Endothelial cell (in vitro differentiated cells): ENCODE measurements around the gene DSG1. TPM values are rescaled to one million over a fixed set of nuclear protein-coding genes. Genes with fewer than 3 reads are reported as not detected.

ENCODE experiments used
- DNase-seq: peaks from one replicate; pipeline ENCODE4 v3.0.0; 2021; ENCODE audit warnings: low spot score
- H3K27ac Mint-ChIP-seq: one replicate; pipeline ENCODE4 v1.8.0; 2021; ENCODE audit warnings: mixed read lengths, inconsistent platforms; ENCODE audit not compliant: unreplicated experiment
- H3K27me3 Mint-ChIP-seq: one replicate; pipeline ENCODE4 v1.8.0; 2021; ENCODE audit warnings: mild to moderate bottlenecking, moderate library complexity, mixed read lengths, inconsistent platforms; ENCODE audit not compliant: unreplicated experiment
- H3K36me3 Mint-ChIP-seq: one replicate; pipeline ENCODE4 v1.8.0; 2021; ENCODE audit warnings: mild to moderate bottlenecking, low read depth, mixed read lengths, inconsistent platforms; ENCODE audit not compliant: unreplicated experiment
- H3K4me1 Mint-ChIP-seq: one replicate; pipeline ENCODE4 v1.8.0; 2021; ENCODE audit warnings: mild to moderate bottlenecking, mixed read lengths, inconsistent platforms; ENCODE audit not compliant: unreplicated experiment
- H3K4me3 Mint-ChIP-seq: one replicate; pipeline ENCODE4 v1.8.0; 2021; ENCODE audit warnings: mild to moderate bottlenecking, mixed read lengths, inconsistent platforms; ENCODE audit not compliant: unreplicated experiment
- H3K9me3 Mint-ChIP-seq: one replicate; pipeline ENCODE4 v1.8.0; 2021; ENCODE audit warnings: mixed read lengths, inconsistent platforms; ENCODE audit not compliant: unreplicated experiment
- CTCF ChIP-seq: fragments of 200-600 bp; sonication (generic); IDR thresholded peaks from one replicate; pipeline ENCODE4 v1.5.0; 2021; ENCODE audit warnings: antibody characterized with exemption; ENCODE audit not compliant: unreplicated experiment
- total RNA-seq: library from RNA; stranded (reverse); fragmentation: NEBNext Ultra II Directional; extraction: Animal tissue kit (Norgen Biotek cat#: 25700); gene quantifications from one replicate; pipeline ENCODE4 v1.2.1, GENCODE V29; 2021; ENCODE audit not compliant: unreplicated experiment

DSG1 gene
- total RNA-seq, 1 donor from 2014 or later = not detected

- no peak for TF ChIP-seq CTCF
- H3K4me1 Mint-ChIP-seq = peaks cover 11% of the 10 kb centered on the region
- no peak overlapping the region for H3K27ac Mint-ChIP-seq
- no peaks in the 10 kb centered on the region for H3K9me3 Mint-ChIP-seq
- H3K27me3 Mint-ChIP-seq = peaks cover 2% of the 10 kb centered on the region
- H3K36me3 Mint-ChIP-seq = no peaks in the 10 kb centered on the region
- DNase-seq = no peak
- H3K4me3 Mint-ChIP-seq = no peak overlapping the region
Observed at GRCh38 chr18:31398191-31398590, 80.2 kb downstream of the DSG1 start.

GRCh38 chr18:31399306-31400032 lies 81.5 kb downstream of the DSG1 start:
- Mint-ChIP-seq H3K27ac (no peak overlapping the region), H3K4me1 (peaks cover 11% of the 10 kb centered on the region), H3K9me3 (no peaks in the 10 kb centered on the region), H3K27me3 (peaks cover 2% of the 10 kb centered on the region), H3K36me3 (no peaks in the 10 kb centered on the region), H3K4me3 (no peak overlapping the region)
- DNase-seq = no peak
- no peak for TF ChIP-seq CTCF

- no peaks in the 10 kb centered on the region for H3K9me3 Mint-ChIP-seq
- H3K4me1 Mint-ChIP-seq = peaks cover 11% of the 10 kb centered on the region
- H3K4me3 Mint-ChIP-seq = no peak overlapping the region
- peaks cover 2% of the 10 kb centered on the region for H3K27me3 Mint-ChIP-seq
- DNase-seq = no peak
- TF ChIP-seq CTCF = no peak
- H3K27ac Mint-ChIP-seq = no peak overlapping the region
- no peaks in the 10 kb centered on the region for H3K36me3 Mint-ChIP-seq
Observed at GRCh38 chr18:31401156-31402025, 83.4 kb downstream of the DSG1 start.

GRCh38 chr18:31402026-31402373 lies 84.0 kb downstream of the DSG1 start:
- TF ChIP-seq CTCF = no peak
- Mint-ChIP-seq H3K36me3 (no peaks in the 10 kb centered on the region), H3K27me3 (peaks cover 2% of the 10 kb centered on the region), H3K4me3 (no peak overlapping the region), H3K27ac (no peak overlapping the region), H3K9me3 (no peaks in the 10 kb centered on the region), H3K4me1 (peaks cover 5% of the 10 kb centered on the region)
- DNase-seq = no peak

GRCh38 chr18:31403409-31403808 lies 85.4 kb downstream of the DSG1 start:
- H3K27me3 Mint-ChIP-seq = peaks cover 2% of the 10 kb centered on the region
- no peak for TF ChIP-seq CTCF
- no peaks in the 10 kb centered on the region for H3K9me3 Mint-ChIP-seq
- no peaks in the 10 kb centered on the region for H3K4me1 Mint-ChIP-seq
- H3K36me3 Mint-ChIP-seq = no peaks in the 10 kb centered on the region
- H3K27ac Mint-ChIP-seq = no peak overlapping the region
- no peak for DNase-seq
- no peak overlapping the region for H3K4me3 Mint-ChIP-seq
